Melanocyte of skin (primary cell): Measurements from ENCODE around the gene CYB561D2. TPM values are rescaled to one million over a fixed set of nuclear protein-coding genes. Genes with fewer than 3 reads are reported as not detected.

ENCODE experiments used
- total RNA-seq, 2 donors: library from RNA; depleted of rRNA; stranded (reverse); fragments of >200 nt; gene quantifications; 2 replicates each; pipeline ENCODE4 v1.2.3, GENCODE V29; 2012

CYB561D2 gene
- total RNA-seq, result 10 to 100 TPM; 16.5 to 31.6 TPM

DNA sequence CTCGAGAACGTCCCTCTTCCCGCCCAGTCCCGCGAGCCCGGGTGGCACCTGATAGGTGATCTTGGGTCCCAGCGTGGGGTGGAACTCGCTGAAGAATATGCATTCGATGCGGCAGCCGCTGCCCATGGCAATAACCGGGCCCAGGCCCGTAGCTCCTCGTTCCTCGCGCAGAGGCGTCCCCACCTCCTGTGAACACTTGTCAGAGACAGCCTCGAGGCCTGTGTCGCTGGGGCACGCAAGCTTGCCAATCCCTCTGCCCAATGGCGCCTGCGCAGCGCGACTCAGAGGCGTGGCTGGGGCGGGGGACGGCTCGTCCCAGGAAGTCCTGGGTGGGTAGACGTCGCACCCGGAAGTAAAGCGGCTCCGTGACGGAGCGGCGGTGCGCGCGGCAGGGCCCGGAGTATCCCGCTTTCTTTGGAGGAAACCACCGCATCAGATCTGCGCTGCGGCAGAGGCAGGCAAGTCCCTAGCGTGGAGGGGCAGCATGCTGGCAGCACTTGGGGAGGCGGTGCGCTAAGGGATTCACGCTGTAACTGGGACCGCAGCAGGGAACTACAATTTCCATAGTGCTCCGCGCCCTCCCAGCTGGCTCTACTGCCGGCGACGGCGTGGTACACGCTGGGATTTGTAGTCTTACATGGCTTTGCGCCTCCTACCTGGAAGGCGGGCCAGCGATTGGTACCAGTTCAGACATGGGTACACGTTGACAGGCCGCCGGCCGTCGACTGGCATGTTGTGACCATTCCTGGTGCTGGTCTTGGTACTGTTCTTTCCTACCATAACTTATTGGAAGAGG lies at the start of gene CYB561D2, which contains the start of gene NPRL2:
CYB561D2 (plus strand) TSS at position 336 of the 796 bp plus-strand sequence. CDS start 572 bp downstream, outside the sequence.
NPRL2 (minus strand) TSS at position 249 of the 796 bp plus-strand sequence; CDS start at position 126, 123 bp downstream.

DNA sequence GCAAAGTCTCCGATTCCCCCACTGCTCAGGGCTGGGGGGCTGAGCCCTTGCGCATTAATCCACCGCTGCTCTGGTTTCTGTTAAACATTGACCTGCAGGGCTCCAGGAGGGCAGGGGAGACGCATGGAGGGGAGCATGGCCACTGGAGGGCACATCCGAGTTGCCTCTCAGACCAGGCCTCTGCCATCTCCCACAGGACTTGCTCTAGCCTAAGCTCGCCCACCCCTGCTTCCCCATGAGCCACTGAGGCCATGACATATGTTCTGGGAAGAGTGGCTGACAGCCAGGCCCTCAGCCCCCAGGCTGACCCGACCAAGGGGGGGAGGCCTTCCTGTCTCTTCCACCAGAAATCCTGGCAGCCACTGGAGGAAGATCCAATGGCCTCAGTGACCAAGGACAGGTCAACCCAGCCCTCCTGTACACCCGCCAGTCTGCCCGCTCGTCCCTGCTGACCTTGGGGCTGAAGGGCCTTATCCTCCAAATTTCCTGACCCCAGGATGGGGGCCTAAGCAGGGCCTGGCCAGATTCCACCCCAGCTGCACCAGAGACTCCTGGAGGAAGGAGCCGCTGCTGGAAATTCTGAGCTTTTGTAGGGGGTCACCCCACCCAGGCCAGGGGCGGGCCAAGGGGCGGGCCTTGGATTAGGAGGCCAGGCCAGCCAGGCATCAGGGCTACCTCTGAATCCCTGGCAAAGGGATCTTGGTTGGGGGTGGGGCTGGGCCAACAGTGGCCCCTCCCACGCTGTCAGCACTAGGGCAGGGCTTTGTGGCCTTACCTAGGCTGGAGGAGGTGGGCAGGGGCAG lies 47.4 kb upstream of the CYB561D2 start, which contains the start of gene HYAL1:
HYAL1 (minus strand) TSS at position 562 of the 803 bp plus-strand sequence. CDS start 618 bp downstream, outside the sequence.

DNA sequence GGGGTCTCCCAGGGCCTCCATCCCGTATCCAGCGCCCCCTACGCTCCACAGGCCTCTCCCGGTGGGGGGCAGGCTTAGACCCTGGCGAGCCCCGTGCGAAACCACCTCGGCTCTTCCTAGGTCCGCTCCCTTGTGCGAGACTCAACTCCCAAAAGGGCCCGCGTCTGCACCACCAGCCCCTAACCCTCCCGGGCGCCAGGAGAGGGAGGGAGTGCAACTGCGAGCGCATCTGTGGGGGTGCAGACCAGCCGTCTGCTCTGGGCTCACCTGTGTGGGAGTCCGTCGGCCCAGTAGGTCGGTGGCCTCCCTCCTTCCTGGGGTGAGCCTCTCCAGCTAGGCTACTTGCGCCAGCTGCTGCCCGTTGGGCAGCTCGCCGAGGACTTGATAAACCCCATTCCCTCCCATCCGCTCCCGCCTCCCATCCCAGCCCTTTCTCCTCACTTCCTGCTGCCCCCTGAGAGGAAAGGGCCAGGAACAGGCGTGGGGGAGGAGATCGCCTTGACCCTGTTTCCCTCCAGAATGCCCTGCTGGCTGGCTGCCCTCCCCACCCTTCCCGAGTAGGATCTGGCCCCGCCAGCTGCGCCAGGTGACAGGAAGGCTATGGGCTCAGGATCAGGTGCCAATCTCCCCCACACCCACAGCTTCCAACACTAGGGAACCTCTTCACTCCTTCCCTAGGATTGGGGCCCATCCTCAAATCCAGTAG lies 28.1 kb upstream of the CYB561D2 start, which contains the start of gene HYAL2:
HYAL2 (minus strand) TSS at position 360 of the 706 bp plus-strand sequence. CDS start 2,256 bp downstream, outside the sequence.

GRCh38 chr3:50327943-50328691 lies 22.5 kb upstream of the CYB561D2 start, which contains the start of gene TUSC2:
Gene TUSC2, minus strand, starts transcription at chr3:50328223. Its CDS starts 124 bp downstream, at chr3:50328099.

DNA sequence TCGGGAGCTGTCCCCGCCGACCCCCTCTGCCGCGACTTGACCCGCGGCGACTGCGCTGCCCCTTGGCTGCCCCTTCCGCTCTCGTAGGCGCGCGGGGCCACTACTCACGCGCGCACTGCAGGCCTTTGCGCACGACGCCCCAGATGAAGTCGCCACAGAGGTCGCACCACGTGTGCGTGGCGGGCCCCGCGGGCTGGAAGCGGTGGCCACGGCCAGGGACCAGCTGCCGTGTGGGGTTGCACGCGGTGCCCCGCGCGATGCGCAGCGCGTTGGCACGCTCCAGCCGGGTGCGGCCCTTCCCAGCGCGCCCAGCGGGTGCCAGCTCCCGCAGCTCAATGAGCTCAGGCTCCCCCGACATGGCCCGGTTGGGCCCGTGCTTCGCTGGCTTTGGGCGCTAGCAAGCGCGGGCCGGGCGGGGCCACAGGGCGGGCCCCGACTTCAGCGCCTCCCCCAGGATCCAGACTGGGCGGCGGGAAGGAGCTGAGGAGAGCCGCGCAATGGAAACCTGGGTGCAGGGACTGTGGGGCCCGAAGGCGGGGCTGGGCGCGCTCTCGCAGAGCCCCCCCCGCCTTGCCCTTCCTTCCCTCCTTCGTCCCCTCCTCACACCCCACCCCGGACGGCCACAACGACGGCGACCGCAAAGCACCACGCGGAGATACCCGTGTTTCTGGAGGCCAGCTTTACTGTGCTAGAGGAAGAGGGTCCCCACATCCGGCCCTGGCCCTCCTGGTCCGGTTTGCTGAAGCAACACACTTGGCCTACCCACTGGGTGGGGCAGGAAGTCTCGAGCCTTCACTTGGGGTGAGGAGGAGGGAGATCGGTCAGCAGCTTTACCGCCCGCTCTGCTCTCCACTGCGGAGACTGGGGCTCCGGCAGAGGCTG lies 10.0 kb upstream of the CYB561D2 start, which contains the start of gene RASSF1:
RASSF1 (minus strand) TSS at position 389 of the 882 bp plus-strand sequence; CDS start at position 358, 31 bp downstream.

DNA sequence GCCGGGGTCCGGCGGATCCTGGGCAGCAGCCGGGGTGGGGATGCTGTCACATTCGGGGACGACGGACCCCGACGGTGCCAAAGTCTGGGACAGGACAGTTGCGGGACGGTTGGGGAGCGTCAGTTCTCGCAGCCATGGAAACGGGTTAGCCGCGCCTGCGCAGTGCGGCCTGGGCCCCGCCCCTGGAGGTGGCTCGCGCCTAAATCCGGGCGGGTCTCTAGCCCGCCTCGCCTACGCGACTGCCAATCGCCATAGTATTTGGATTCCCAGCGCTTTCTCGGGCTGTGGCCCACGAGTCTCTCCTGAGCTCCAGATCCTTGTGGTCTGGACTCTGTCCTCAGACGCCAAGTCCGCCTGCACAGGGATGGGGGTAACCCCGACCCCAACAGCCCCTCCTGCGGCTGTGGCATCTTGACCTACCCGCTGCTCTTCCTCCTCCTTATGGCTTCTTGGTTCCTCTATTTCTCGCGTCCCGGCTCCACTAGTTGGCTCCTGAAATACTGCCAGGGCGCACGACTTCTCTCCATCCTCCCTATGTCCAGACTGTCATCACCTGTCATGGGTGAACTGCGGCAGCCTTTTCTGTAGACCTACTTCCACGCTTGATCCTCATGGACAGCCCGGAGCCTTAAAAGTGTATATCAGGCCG lies 5.0 kb upstream of the CYB561D2 start, which contains the start of gene ZMYND10:
ZMYND10 (minus strand) TSS at position 147 of the 649 bp plus-strand sequence. CDS start 153 bp downstream, outside the sequence.

DNA sequence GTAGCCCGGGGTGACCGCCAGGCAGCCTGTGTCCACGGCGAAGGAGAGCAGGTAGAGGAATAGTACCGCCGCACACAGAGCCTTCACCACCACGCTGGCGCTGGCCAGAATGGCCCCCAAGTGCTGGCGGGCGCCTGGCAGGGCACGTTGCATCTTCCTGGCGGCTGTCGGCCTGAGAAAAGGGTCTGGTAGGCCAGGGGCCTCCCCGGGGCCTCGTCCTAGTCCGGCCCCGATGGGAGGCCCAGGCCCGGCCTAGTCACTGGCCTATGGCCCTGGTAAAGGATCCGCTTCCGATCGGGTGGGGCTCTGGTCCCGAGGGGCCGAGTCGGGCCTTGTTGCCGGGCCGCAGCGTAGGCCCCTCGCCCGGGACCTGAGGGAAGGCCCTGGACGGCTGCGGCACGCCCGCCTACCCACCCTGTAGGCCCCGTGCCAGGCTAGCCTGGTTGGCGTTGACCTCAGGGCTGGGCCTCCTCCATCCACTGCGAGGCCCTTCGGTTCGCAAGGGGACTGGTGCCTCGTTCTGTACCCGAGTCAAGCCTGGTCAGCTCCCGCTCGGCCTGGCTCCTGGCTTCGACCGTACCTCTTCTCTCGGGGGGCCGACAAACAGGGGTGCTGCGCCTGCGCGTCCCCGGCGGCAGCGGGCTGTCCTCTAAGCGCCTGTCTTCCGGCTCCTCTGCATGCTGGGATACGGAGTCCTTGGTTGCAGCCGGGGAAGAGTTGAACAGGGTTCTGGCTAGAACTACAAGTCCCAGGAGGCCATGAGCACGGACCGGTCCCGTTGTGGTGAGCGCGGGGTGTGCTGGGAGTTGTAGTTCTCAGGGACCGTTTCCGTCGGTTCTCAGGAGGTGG lies 8.5 kb downstream of the CYB561D2 start, which contains the start of gene TMEM115:
TMEM115 (minus strand) TSS at position 611 of the 849 bp plus-strand sequence; CDS start at position 153, 458 bp downstream.

Other genes starting within 250 kb of the CYB561D2 start
- under 1 TPM in 1 of 2 donors, not detected in 1; under 0.01 TPM for gene SEMA3F, start 195.5 kb upstream of the CYB561D2 start, total RNA-seq
- gene GNAT1, start 159.3 kb upstream of the CYB561D2 start, total RNA-seq, result not detected
- not detected for gene SLC38A3, start 145.6 kb upstream of the CYB561D2 start, total RNA-seq
- gene GNAI2, start 114.7 kb upstream of the CYB561D2 start, total RNA-seq, result 100 to 1,000 TPM; 195 to 230 TPM
- 1 to 10 TPM; 3.8 to 5.3 TPM for gene SEMA3B, start 81.7 kb upstream of the CYB561D2 start, total RNA-seq
- not detected for gene LSMEM2, start 71.8 kb upstream of the CYB561D2 start, total RNA-seq
- gene IFRD2, start 58.4 kb upstream of the CYB561D2 start, total RNA-seq, result 100 to 1,000 TPM in 1 of 2 donors, 10 to 100 TPM in 1; 63.7 to 120 TPM
- gene HYAL3, start 51.5 kb upstream of the CYB561D2 start, total RNA-seq, result 1 to 10 TPM; 5.2 to 6.0 TPM
- gene NAA80, start 51.5 kb upstream of the CYB561D2 start, total RNA-seq, result 1 to 10 TPM; 4.7 to 5.9 TPM
- 1 to 10 TPM in 1 of 2 donors, under 1 TPM in 1; 0.67 to 1.4 TPM for gene HYAL1, start 47.3 kb upstream of the CYB561D2 start, total RNA-seq
- 10 to 100 TPM; 47.1 to 53.6 TPM for gene HYAL2, start 28.1 kb upstream of the CYB561D2 start, total RNA-seq
- gene TUSC2, start 22.6 kb upstream of the CYB561D2 start, total RNA-seq, result 10 to 100 TPM; 19.3 to 24.1 TPM
- 10 to 100 TPM; 21.3 to 31.0 TPM for gene RASSF1, start 10.0 kb upstream of the CYB561D2 start, total RNA-seq
- gene ZMYND10, start 5.1 kb upstream of the CYB561D2 start, total RNA-seq, result under 1 TPM; 0.67 to 0.69 TPM
- 10 to 100 TPM; 24.0 to 24.1 TPM for gene NPRL2, start 87 bp upstream of the CYB561D2 start, total RNA-seq
- gene TMEM115, start 8.7 kb downstream of the CYB561D2 start, total RNA-seq, result 10 to 100 TPM; 54.0 to 72.9 TPM
- not detected for gene CACNA2D2, start 152.8 kb downstream of the CYB561D2 start, total RNA-seq
- gene C3orf18, start 216.9 kb downstream of the CYB561D2 start, total RNA-seq, result 10 to 100 TPM in 1 of 2 donors, 1 to 10 TPM in 1; 7.7 to 14.8 TPM
- 1 to 10 TPM; 6.0 to 6.2 TPM for gene HEMK1, start 218.7 kb downstream of the CYB561D2 start, total RNA-seq